H1 (cell line): ENCODE measurements around the gene CLPX. TPM values are rescaled to one million over a fixed set of nuclear protein-coding genes. Genes with fewer than 3 reads are reported as not detected.

Experiments used
- CTCF ChIA-PET: fragments of 300-600 bp; sonication (Branson Sonifier 250); formaldehyde crosslinking; loops from one replicate; lab custom pipeline; 2021; ENCODE audit not compliant: partially characterized antibody; lab: Charles Lee
- POLR2A ChIA-PET: fragments of 300-600 bp; sonication (Branson Sonifier 250); formaldehyde crosslinking; loops from one replicate; lab custom pipeline; 2021; ENCODE audit warnings: inconsistent platforms; ENCODE audit not compliant: partially characterized antibody; lab: Charles Lee
- DNase-seq, 2 experiments: peaks; one replicate each; pipeline versions ENCODE4 v3.0.0 to v3.0.0-alpha.2; 2010 to 2022; ENCODE audit warnings: low spot score in 2 of 2, low read depth in 1 of 2, mixed read lengths in 1 of 2
- FAIRE-seq: peaks from 2 replicates; lab custom pipeline; 2011; peaks lifted over from hg19 to GRCh38; lab: Jason Lieb, UNC
- H2AFZ ChIP-seq: 2 replicates; pipeline ENCODE4 v1.8.1; 2012; ENCODE audit warnings: low read length, inconsistent platforms
- H2AK5ac ChIP-seq: 2 replicates; pipeline ENCODE4 v1.6.1; 2013; ENCODE audit warnings: low read depth, low read length
- H2BK120ac ChIP-seq: replicated peaks from 2 replicates; pipeline ENCODE3; 2013; ENCODE audit warnings: low read depth, low read length, inconsistent platforms
- H2BK12ac ChIP-seq: 2 replicates; pipeline ENCODE4 v1.6.1; 2013; ENCODE audit warnings: low read depth, low read length
- H2BK15ac ChIP-seq: 2 replicates; pipeline ENCODE4 v1.6.1; 2013; ENCODE audit warnings: low read length
- H2BK20ac ChIP-seq: 2 replicates; pipeline ENCODE4 v1.6.1; 2013; ENCODE audit warnings: low read length
- H2BK5ac ChIP-seq: 2 replicates; pipeline ENCODE4 v1.6.1; 2013; ENCODE audit warnings: low read depth, low read length
- H3K14ac ChIP-seq: 2 replicates; pipeline ENCODE4 v1.6.1; 2013; ENCODE audit warnings: inconsistent platforms; ENCODE audit not compliant: insufficient read length
- H3K18ac ChIP-seq: 2 replicates; pipeline ENCODE4 v1.6.1; 2013; ENCODE audit warnings: low read length; ENCODE audit errors: extremely low read depth
- H3K23ac ChIP-seq: 2 replicates; pipeline ENCODE4 v1.6.1; 2013; ENCODE audit warnings: inconsistent platforms; ENCODE audit not compliant: insufficient read length
- H3K23me2 ChIP-seq: 2 replicates; pipeline ENCODE4 v1.6.1; 2013; ENCODE audit warnings: low read depth, low read length
- H3K27ac ChIP-seq: 2 replicates; pipeline ENCODE4 v1.6.1; 2011; ENCODE audit warnings: low read depth, low read length, inconsistent platforms
- H3K27me3 ChIP-seq, 4 experiments: replicated peaks in 1 of 4; 1 replicate in 1 of 4; 2 replicates in 3 of 4; pipeline versions ENCODE4 v1.6.1 to v1.8.1; 2011 to 2013; ENCODE audit warnings: low read length in 3 of 4, mild to moderate bottlenecking in 3 of 4, inconsistent platforms in 2 of 4, mixed read lengths in 2 of 4, moderate library complexity in 1 of 4; ENCODE audit not compliant: control insufficient read depth in 3 of 4, insufficient read depth in 3 of 4; ENCODE audit errors: extremely low read depth in 1 of 4
- H3K36me3 ChIP-seq, 4 experiments: 2 replicates each; pipeline versions ENCODE4 v1.6.1 to v1.8.1; 2011 to 2013; ENCODE audit warnings: mild to moderate bottlenecking in 4 of 4, low read length in 3 of 4, moderate library complexity in 2 of 4, control low read depth in 1 of 4, inconsistent platforms in 1 of 4; ENCODE audit not compliant: insufficient read depth in 4 of 4, control insufficient read depth in 2 of 4
- H3K4ac ChIP-seq: replicated peaks from 2 replicates; pipeline ENCODE3; 2013; ENCODE audit warnings: low read length, low read depth, mixed read lengths, inconsistent platforms; ENCODE audit not compliant: insufficient read length
- H3K4me1 ChIP-seq, 4 experiments: replicated peaks in 1 of 4; 1 replicate in 1 of 4; 2 replicates in 3 of 4; pipeline versions ENCODE4 v1.6.1 to v1.8.1; 2011 to 2013; ENCODE audit warnings: low read length in 3 of 4, inconsistent platforms in 2 of 4, mixed read lengths in 1 of 4; ENCODE audit not compliant: insufficient read depth in 4 of 4, control insufficient read depth in 3 of 4
- H3K4me2 ChIP-seq, 2 experiments: 2 replicates each; pipeline versions ENCODE4 v1.6.1 to v1.8.1; 2011 to 2013; ENCODE audit warnings: low read depth in 2 of 2, low read length in 2 of 2, control low read depth in 1 of 2, inconsistent platforms in 1 of 2, mild to moderate bottlenecking in 1 of 2; ENCODE audit not compliant: insufficient read depth in 1 of 2
- H3K4me3 ChIP-seq, 4 experiments: fragments of 200-600, 300-600 bp in 1 of 4; sonication (generic), shearing (Covaris generic), sonication (Bioruptor Twin) in 1 of 4; 2 replicates each; pipeline versions ENCODE4 v1.5.1 to v1.8.1; 2011 to 2016; ENCODE audit warnings: low read length in 4 of 4, low read depth in 3 of 4, control low read depth in 2 of 4, inconsistent platforms in 2 of 4, mild to moderate bottlenecking in 2 of 4, mixed read lengths in 1 of 4, moderate library complexity in 1 of 4; ENCODE audit not compliant: insufficient read depth in 2 of 4; ENCODE audit errors: extremely low read depth in 1 of 4
- H3K56ac ChIP-seq: replicated peaks from 2 replicates; pipeline ENCODE3; 2013; ENCODE audit warnings: low read depth, mild to moderate bottlenecking, mixed read lengths, low read length, inconsistent platforms; ENCODE audit not compliant: insufficient read length
- H3K79me1 ChIP-seq: 2 replicates; pipeline ENCODE4 v1.6.1; 2013; ENCODE audit warnings: low read depth, low read length, control low read depth
- H3K79me2 ChIP-seq, 2 experiments: 2 replicates each; pipeline versions ENCODE4 v1.6.1 to v1.8.1; 2012 to 2013; ENCODE audit warnings: low read length in 2 of 2, mild to moderate bottlenecking in 2 of 2, inconsistent platforms in 1 of 2; ENCODE audit not compliant: insufficient read depth in 2 of 2, control insufficient read depth in 1 of 2
- H3K9ac ChIP-seq, 4 experiments: replicated peaks in 1 of 4; 1 replicate in 1 of 4; 2 replicates in 3 of 4; pipeline versions ENCODE4 v1.6.1 to v1.8.1; 2011 to 2013; ENCODE audit warnings: low read depth in 3 of 4, low read length in 3 of 4, control low read depth in 2 of 4, mild to moderate bottlenecking in 2 of 4, moderate library complexity in 2 of 4, inconsistent platforms in 1 of 4; ENCODE audit errors: extremely low read depth in 1 of 4
- H3K9me3 ChIP-seq, 2 experiments: 2 replicates each; pipeline versions ENCODE4 v1.6.1 to v1.8.1; 2012 to 2013; ENCODE audit warnings: mild to moderate bottlenecking in 2 of 2, moderate library complexity in 2 of 2, control low read depth in 1 of 2, inconsistent platforms in 1 of 2, low read depth in 1 of 2, low read length in 1 of 2, mixed read lengths in 1 of 2; ENCODE audit not compliant: insufficient read depth in 2 of 2
- H4K20me1 ChIP-seq, 2 experiments: replicated peaks in 1 of 2; 2 replicates each; pipeline versions ENCODE3 to v1.8.1; 2011 to 2013; ENCODE audit warnings: inconsistent platforms in 2 of 2, low read length in 2 of 2, mild to moderate bottlenecking in 1 of 2; ENCODE audit not compliant: insufficient read depth in 2 of 2, control insufficient read depth in 1 of 2
- H4K5ac ChIP-seq: 2 replicates; pipeline ENCODE4 v1.6.1; 2013; ENCODE audit warnings: low read length, low read depth, mixed read lengths, inconsistent platforms; ENCODE audit not compliant: insufficient read length
- H4K8ac ChIP-seq: 2 replicates; pipeline ENCODE4 v1.8.0; 2013; ENCODE audit warnings: mild to moderate bottlenecking, moderate library complexity, low read length, inconsistent platforms; ENCODE audit not compliant: insufficient read depth; ENCODE audit errors: extremely low read depth
- H4K91ac ChIP-seq: replicated peaks from 2 replicates; pipeline ENCODE3; 2013; ENCODE audit warnings: low read length, mixed read lengths, inconsistent platforms; ENCODE audit not compliant: insufficient read length
- BCL11A ChIP-seq, 2 experiments: IDR thresholded peaks; one replicate each; pipeline ENCODE4 v1.6.1; 2011; ENCODE audit warnings: low read depth in 2 of 2, low read length in 2 of 2, mild to moderate bottlenecking in 2 of 2
- EZH2 ChIP-seq: fragments of 200-600 bp; sonication (generic); IDR thresholded peaks from 2 replicates; pipeline ENCODE4 v1.7.1; 2012; ENCODE audit warnings: low read depth, mild to moderate bottlenecking, moderate library complexity, low read length, inconsistent platforms; ENCODE audit not compliant: severe bottlenecking
- NANOG ChIP-seq: IDR thresholded peaks from 2 replicates; pipeline ENCODE4 v1.6.1; 2011; ENCODE audit warnings: low read length, low read depth, mild to moderate bottlenecking, inconsistent platforms; ENCODE audit not compliant: insufficient read depth, poor library complexity, severe bottlenecking
- RBBP5 ChIP-seq: IDR thresholded peaks from 2 replicates; pipeline ENCODE4 v1.7.1; 2012; ENCODE audit warnings: low read depth, mild to moderate bottlenecking, inconsistent platforms, low read length, moderate library complexity, borderline replicate concordance
- SIRT6 ChIP-seq: IDR thresholded peaks from one replicate; pipeline ENCODE4 v1.7.1; 2012; ENCODE audit warnings: low read length, inconsistent platforms
- SP1 ChIP-seq: IDR thresholded peaks from 2 replicates; pipeline ENCODE4 v1.6.1; 2011; ENCODE audit warnings: low read depth, low read length
- SP4 ChIP-seq: IDR thresholded peaks from 2 replicates; pipeline ENCODE4 v1.6.1; 2012; ENCODE audit warnings: low read length, inconsistent platforms
- SRF ChIP-seq: IDR thresholded peaks from 2 replicates; pipeline ENCODE4 v1.6.1; 2011; ENCODE audit warnings: mild to moderate bottlenecking, low read depth, low read length, moderate library complexity
- TAF7 ChIP-seq: optimal IDR thresholded peaks from 2 replicates; pipeline ENCODE3; 2011; ENCODE audit warnings: low read depth, mild to moderate bottlenecking, inconsistent platforms, low read length, moderate library complexity, borderline replicate concordance
- WGBS, 2 experiments: shearing (Covaris generic) in 1 of 2; methylation state at CpG; one replicate each; pipeline versions ENCODE4 v1.1.6 to v1.1.7; 2013 to 2015; ENCODE audit warnings: low lambda C conversion rate in 2 of 2, mixed read lengths in 2 of 2, inconsistent platforms in 1 of 2, low coverage in 1 of 2, missing lambda C conversion rate in 1 of 2; ENCODE audit not compliant: insufficient replicate concordance in 2 of 2, insufficient coverage in 1 of 2, insufficient read length in 1 of 2; ENCODE audit errors: extremely low coverage in 1 of 2, missing lambda C conversion rate in 1 of 2; 5-methylcytosine and 5-hydroxymethylcytosine counted together
- polyA plus RNA-seq, 7 experiments: library from polyadenylated mRNA; depleted of rRNA in 3 of 7; stranded (reverse) in 5 of 7; unstranded in 2 of 7; fragments of >200 nt in 5 of 7; fragments of 200-250 nt in 2 of 7; gene quantifications; 1 replicate in 5 of 7; 2 replicates in 1 of 7; 4 replicates in 1 of 7; pipeline versions ENCODE4 v1.2.1 to v1.2.3, GENCODE V29; 2011 to 2013; ENCODE audit warnings: missing spikeins in 2 of 7, mixed read lengths in 2 of 7
- total RNA-seq: library from RNA; stranded (reverse); fragmentation: NEBNext Ultra II Directional; extraction: Animal tissue kit (Norgen Biotek cat#: 25700); gene quantifications from 2 replicates; pipeline ENCODE4 v1.2.1, GENCODE V29; 2021
- TF ChIP-seq, protein P1 (sequence below): IDR thresholded peaks from 2 replicates; pipeline ENCODE4 v1.6.1; 2012; ENCODE audit warnings: inconsistent platforms

Gene CLPX
- total and polyA plus RNA-seq, 2 of the 8 experiments (the other 6 are each of a cell fraction or from before 2014, with no cell fraction given) = 10.5 to 53.6 TPM

DNA sequence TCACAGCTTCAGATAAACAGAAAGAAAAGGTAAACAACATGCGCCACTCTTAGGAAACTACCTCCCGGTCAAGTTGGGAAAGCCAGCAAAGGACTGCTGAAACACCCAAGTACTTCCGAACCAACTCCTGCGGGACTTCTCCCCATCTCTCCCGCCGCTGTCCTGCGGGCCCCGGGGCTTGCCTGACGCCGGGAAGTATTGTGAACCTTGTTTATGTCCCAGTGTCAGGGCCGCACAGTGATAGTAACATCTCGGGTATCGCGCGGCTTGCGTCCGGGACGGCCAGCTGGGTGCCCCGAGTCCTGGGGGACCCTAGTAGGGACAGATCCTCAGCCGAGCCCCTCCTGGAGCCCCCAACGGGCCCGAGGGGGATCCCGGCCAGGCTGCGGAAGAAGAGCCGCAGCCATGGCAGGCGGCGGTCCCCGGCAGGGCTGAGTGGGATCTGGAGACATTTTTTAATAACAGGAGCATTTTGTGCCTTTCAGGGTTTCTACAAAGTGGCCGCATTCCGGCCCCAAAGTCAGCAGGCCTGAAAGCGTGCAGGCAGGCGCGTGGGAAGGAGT, 756 bp downstream of the CLPX start:
- no peak overlapping the region for H2BK12ac ChIP-seq
- H3K9me3 ChIP-seq = no peaks in the 10 kb centered on the region
- peaks cover 2% of the 10 kb centered on the region for H3K23me2 ChIP-seq
- ChIA-PET POLR2A (interaction anchor here (0.6 to 8.7 kb wide), 16 partner anchors 14 to 370 kb away, joined by 3 to 94 read pairs (median 4); partner anchors contain the start of genes PARP16, RNU5A-1 and RNU5B-1), CTCF (no interaction called here)
- peak overlapping the region; percentile 72 for H2BK5ac ChIP-seq
- peak overlapping the region; percentile 45; the same call in 1 of the 2 replicates for H2AFZ ChIP-seq
- peaks cover 3 to 36% of the 10 kb centered on the region in 2 experiments; a peak in 3 of 4 replicates for H3K79me2 ChIP-seq
- peak overlapping the region; percentile 68 to 69 for H3K4me2 ChIP-seq
- peak overlapping the region; percentile 60 to 95 (median 92) for H3K4me3 ChIP-seq
- peak overlapping the region; percentile 51 for H4K5ac ChIP-seq
- DNase-seq (peak in 1 of 2 experiments; percentile 79), FAIRE-seq (no peak)
- no peak overlapping the region for H2AK5ac ChIP-seq
- WGBS, 2 experiments = 1% methylated on average over 29 of the region's 33 CpGs; no CpG with 5 or more reads in 1 of the 2 experiments
- H3K4me1 ChIP-seq = peaks cover 0 to 2% (median 0%) of the 10 kb centered on the region in 4 experiments; a peak in 2 of 7 replicates
- peaks cover 0 to 6% of the 10 kb centered on the region in 2 experiments for H4K20me1 ChIP-seq
- peak overlapping the region; percentile 69 to 95 (median 90) for H3K9ac ChIP-seq
- H3K18ac ChIP-seq = peak overlapping the region; percentile 87
- H4K91ac ChIP-seq = peak overlapping the region; percentile 35
- no peak overlapping the region for H3K14ac ChIP-seq
- peak overlapping the region; percentile 61; the same call in 1 of the 2 replicates for H2BK15ac ChIP-seq
- H3K4ac ChIP-seq = peak overlapping the region; percentile 78
- H3K56ac ChIP-seq = peak overlapping the region; percentile 77
- H3K27me3 ChIP-seq = no peaks in the 10 kb centered on the region
- H2BK120ac ChIP-seq = no peak overlapping the region
- H4K8ac ChIP-seq = peak overlapping the region; percentile 80
- no peak overlapping the region for H3K23ac ChIP-seq
- no peaks in the 10 kb centered on the region for H3K79me1 ChIP-seq
- no peak overlapping the region for H2BK20ac ChIP-seq
- peaks cover 0 to under 1% (median 0%) of the 10 kb centered on the region in 4 experiments; a peak in 1 of 8 replicates for H3K36me3 ChIP-seq
- H3K27ac ChIP-seq = peak overlapping the region; percentile 80; the same call in 1 of the 2 replicates
- TF ChIP-seq SRF (no peak), EZH2 (no peak), SP4 (no peak), BCL11A (IDR thresholded peaks at IDR 0.05; ENCODE audit: low read depth in 2 of 2, low read length in 2 of 2) (no peak), RBBP5 (no peak), SIRT6 (no peak), SP1 (no peak), NANOG (no peak), TAF7 (peak; percentile 59)
- TF ChIP-seq, protein P1, sequence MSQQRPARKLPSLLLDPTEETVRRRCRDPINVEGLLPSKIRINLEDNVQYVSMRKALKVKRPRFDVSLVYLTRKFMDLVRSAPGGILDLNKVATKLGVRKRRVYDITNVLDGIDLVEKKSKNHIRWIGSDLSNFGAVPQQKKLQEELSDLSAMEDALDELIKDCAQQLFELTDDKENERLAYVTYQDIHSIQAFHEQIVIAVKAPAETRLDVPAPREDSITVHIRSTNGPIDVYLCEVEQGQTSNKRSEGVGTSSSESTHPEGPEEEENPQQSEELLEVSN = no peak
